HG03460 (cell line): ENCODE data around the gene TRIM44.
A peak's percentile ranks its signal among the peaks of the same experiment; 100 is the strongest.

Source experiments
- ATAC-seq: cut with Tn5 transposase; IDR thresholded peaks from one replicate; pipeline ENCODE4 v1.9.1; 2021; ENCODE audit not compliant: unreplicated experiment

Gene TRIM44

GRCh38 chr11:35785287-35786167, 123.0 kb downstream of the TRIM44 start:
- peak; percentile 49 for ATAC-seq

DNA sequence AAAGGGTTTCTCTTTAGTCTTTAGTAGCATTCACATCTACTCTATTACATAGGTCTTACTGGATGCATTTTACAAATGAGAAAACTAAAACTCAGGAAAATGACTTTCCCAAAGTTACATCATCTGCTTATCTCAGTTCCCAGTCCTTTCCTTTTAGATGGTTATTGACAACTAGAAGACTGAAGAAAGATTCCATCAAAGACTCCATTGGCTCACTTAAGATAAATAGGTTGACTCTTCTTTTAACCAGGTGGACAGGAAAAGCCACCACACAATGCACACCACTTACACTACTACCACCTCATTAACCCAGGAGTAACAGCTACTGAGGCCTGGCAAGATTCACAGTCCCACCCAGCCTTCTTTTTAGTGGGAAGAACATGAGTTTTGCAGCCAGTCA, 123.6 kb downstream of the TRIM44 start:
- ATAC-seq, result no peak

DNA sequence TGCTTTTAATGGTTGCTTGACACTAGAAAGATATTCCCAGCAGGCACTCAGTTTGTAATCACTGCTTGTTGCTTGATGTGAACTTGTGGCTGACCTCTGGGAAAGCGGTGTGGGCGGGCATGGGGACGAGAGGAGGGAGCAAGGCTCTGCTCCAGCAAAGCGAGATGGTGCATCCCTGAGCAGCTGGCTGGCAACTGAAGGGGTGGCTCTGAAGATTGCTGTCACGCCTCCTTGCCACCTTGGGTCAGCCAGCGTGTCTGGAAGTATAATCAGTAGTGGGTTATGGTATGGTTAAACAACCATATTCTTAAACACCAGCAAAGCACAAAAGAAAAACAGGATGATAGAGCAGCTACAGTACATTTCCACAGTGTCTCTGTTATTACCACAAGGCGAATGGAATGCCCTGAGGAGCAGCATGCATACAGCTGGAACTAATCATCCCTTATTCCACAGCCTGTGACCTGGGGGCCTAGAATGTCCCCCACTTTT, 124.5 kb downstream of the TRIM44 start:
- no peak for ATAC-seq

- ATAC-seq, result no peak
These were observed 125.1 kb downstream of the TRIM44 start for GRCh38 chr11:35787626-35788025.

- ATAC-seq, result no peak
These were observed 128.7 kb downstream of the TRIM44 start for GRCh38 chr11:35791088-35791958.

- ATAC-seq, result no peak
These were observed 129.7 kb downstream of the TRIM44 start for GRCh38 chr11:35792148-35792845.

DNA sequence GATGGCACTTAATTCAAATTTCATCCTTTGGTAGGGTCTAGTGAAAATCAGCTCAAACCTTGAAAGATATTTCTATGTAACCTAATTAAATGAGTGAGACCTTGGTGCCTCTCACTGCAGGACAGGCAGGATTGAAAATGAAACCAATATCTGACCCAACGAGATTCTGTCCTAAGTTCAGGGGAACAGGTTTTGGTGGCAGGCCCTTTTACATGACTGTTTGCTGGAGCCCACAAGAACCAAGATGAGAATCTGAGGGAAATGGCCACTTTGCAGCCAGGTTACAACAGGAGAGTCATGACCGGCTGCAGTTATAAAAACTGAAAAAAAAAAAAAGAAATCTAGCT, 130.2 kb downstream of the TRIM44 start:
- ATAC-seq, result no peak

- no peak for ATAC-seq
These were observed 131.8 kb downstream of the TRIM44 start for GRCh38 chr11:35794333-35794732.

DNA sequence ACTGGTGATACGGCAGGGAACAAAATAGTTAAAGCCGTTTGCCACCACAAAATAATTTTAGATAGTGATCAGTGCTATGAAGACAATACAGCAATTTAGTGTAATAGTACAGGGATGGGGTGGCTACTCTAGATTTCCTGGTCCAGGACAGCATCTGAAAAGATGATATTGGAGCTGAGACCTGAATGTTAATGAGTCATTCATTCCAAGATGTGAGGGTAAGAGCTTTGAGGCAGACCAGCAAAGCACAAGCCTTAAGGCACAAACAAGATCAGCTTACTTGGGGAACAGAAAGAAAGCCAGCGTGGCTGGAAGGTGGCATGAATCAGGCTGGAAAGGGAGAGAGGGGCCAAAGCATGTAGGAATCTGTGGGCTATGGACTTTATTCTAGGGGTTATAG, 132.3 kb downstream of the TRIM44 start:
- no peak for ATAC-seq

DNA sequence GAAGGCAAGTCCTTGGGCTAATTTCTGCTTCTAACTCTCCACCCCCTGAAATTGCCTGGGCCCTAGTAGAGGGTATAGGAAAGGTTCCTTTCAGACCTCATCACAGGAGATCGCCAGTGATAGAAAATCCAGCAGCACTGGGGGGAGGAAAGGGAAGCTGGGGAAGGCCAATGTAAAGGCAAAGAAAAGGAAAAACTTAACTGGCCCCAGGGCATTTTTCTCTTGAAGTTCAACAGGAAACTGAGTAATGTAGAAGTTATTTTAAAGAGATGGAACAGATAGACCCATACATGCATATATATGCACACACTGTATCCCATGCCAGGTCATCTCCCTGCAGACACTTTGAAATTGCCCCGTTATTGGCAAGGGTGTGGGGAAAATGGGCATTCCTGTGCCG, 134.0 kb downstream of the TRIM44 start:
- ATAC-seq, result no peak

GRCh38 chr11:35798423-35798822, 135.8 kb downstream of the TRIM44 start:
- ATAC-seq, result no peak

DNA sequence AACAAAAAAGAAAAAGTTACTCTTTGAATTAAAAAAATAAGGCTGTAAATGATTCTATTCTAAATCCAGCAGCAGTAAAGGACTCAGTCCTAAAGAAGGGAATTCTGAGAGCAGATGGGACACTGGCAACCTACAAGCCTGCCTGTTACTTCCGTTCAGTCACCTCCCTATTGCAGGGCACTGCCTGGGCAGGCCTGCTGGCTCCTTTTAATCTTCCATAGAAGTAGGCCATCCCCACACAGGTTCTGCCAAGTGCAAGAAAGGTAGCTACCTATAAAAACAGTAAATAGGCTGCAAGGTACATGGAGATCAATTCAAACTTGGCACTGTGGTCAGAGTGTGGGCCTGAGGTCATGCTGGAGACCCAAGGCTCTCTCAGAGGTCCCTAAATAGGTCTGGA, 136.4 kb downstream of the TRIM44 start:
- ATAC-seq, result no peak

DNA sequence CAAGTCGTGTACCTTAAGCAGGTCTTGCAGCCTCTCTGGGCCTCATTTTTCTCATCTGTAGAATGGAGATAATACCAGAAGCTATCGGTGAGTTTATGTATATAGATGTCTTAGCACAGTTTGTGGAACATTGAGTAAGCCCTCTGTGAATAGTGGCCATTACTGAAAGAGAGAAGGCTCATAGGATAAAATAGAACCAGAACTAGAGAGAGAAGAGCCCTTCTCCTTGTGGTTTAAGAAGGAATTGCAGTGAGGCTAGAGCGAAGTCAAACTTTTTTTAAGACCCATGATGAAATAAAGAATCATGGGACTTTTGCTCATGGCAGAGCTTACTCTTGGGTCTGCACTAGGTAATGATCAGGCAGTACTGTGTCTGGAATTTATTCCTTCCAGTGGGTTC, 137.1 kb downstream of the TRIM44 start:
- ATAC-seq, result no peak

DNA sequence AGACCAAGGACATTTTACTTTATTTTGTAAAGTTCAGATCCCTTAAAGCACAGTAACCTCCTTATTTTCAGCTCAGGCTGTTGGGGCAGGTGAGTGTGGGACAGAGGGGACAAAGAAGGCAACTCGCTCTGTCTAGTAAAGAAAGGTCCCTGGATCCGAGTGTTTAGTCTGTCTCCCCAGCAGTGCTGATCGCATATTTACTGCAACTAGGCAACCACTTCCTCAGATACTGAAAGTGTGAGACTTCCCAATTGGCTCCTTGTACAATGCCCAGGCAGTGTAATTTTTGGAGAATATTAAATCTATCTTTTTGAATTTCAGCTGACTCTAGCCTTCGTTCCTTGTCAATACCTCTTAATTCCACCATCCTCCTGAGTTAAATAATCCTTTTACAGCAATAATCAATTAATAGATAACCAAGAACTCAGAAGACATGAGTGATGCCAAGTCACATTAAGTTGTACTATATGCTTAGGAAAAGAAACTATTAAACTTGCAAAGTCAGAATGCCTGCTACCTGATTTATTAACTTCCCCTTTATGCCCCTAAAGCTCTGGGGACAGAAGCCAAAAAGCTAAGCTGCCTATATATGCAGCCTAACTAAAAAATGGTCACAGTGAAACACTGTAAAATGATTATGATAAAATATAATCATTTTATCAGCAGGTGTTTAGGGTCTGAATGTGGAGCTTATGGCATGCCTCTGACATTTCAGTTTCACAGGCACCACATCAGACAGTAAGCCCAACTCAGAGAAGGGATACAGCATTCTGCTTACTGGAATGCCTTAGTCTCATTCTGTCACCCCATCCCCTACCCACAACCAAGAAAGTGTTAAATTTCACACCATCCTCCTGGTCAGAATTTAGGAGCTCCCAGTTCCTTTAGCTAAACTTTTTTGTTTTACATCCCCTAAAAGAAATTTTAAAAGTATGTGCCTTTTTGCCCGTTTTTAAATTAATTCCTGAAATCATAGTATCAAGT, 138.7 kb downstream of the TRIM44 start:
- peak; percentile 87 for ATAC-seq

- no peak for ATAC-seq
These were observed 139.6 kb downstream of the TRIM44 start for GRCh38 chr11:35802221-35802620.

DNA sequence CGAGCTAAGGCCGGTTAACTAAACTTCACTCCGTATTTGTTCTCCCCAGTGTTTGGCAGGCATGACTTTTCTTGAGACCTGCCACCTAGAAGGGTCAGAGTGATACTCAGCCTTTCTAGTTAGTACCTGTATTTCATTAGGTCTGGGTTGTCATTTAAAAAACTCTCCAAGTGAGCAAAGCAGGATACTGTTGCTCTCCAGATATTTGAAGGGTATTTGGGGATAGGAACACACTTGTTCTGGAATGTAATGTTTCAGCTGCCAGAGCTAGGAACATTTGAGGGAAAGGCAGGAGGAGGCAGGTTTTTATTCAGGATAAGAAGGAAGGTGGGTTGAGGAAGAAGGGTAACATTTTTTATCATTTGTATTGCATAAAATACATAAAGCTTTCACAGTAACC, 140.1 kb downstream of the TRIM44 start:
- no peak for ATAC-seq

DNA sequence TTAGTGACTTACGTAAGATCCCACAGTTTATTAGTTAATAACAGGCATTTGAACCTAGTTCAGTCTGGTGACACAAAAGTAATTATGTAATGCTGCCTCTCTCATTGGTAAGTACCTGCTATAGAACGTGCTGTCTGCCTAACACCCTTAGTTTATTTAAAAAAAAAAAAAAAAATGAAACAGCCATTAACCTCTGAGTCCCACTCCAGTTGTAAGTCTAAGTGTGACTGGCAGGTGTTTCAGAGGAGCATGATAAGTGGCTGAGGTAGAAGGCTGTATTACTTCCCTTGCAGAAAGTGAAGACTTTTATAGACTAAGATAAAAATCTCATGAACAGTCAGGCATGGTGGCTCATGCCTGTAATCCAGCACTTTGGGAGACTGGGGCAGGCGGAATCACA, 140.5 kb downstream of the TRIM44 start:
- ATAC-seq, result no peak

GRCh38 chr11:35804451-35805040, 142.0 kb downstream of the TRIM44 start:
- ATAC-seq, result no peak

GRCh38 chr11:35809561-35809960, 147.0 kb downstream of the TRIM44 start:
- ATAC-seq, result no peak
